BJ (cell line): ENCODE data around the gene ZIC4. TPM values are rescaled to one million over a fixed set of nuclear protein-coding genes. Genes with fewer than 3 reads are reported as not detected.
A peak's percentile ranks its signal among the peaks of the same experiment; 100 is the strongest.

Source experiments
- CTCF ChIA-PET: fragments of 350-600 bp; formaldehyde crosslinking; extraction: SDS; loops from one replicate; lab custom pipeline; 2021; ENCODE audit warnings: antibody characterized with exemption, inconsistent platforms; lab: Yijun Ruan, JAX
- POLR2A ChIA-PET: fragments of 300-600 bp; sonication (Branson Sonifier 250); formaldehyde crosslinking; extraction: SDS; loops from one replicate; lab custom pipeline; 2021; ENCODE audit warnings: antibody characterized with exemption; lab: Charles Lee
- DNase-seq: peaks from one replicate; pipeline ENCODE4 v3.0.0-alpha.2; 2011; ENCODE audit warnings: low read depth
- H3K27me3 ChIP-seq: 2 replicates; pipeline ENCODE4 v1.6.0; 2011; ENCODE audit warnings: low read length; ENCODE audit not compliant: control insufficient read depth, insufficient read depth
- H3K36me3 ChIP-seq: 2 replicates; pipeline ENCODE4 v1.5.1; 2011; ENCODE audit warnings: low read length; ENCODE audit not compliant: control insufficient read depth, insufficient read depth
- H3K4me3 ChIP-seq: 2 replicates; pipeline ENCODE4 v1.5.1; 2011; ENCODE audit warnings: low read depth, mild to moderate bottlenecking, control low read depth, low read length
- CTCF ChIP-seq: IDR thresholded peaks from 2 replicates; pipeline ENCODE4 v1.5.1; 2011; ENCODE audit warnings: low read depth, mild to moderate bottlenecking, control low read depth, inconsistent platforms, low read length, moderate library complexity; ENCODE audit not compliant: insufficient read depth
- polyA plus RNA-seq: library from polyadenylated mRNA; depleted of rRNA; stranded (reverse); fragments of >200 nt; gene quantifications from 2 replicates; pipeline ENCODE4 v1.2.3, GENCODE V29; 2011

The ZIC4 gene
- polyA plus RNA-seq, 1 experiment: 3.2 TPM

GRCh38 chr3:147383617-147384016 is 22.7 kb downstream of the ZIC4 start:
- H3K27me3 ChIP-seq: peaks cover 25% of the 10 kb centered on the region
- CTCF ChIA-PET: interaction anchor here (1.5 to 3.3 kb wide), 2 partner anchors 9 to 14 kb away, joined by 7 to 8 read pairs; no protein-coding TSS in a partner anchor
- no peaks in the 10 kb centered on the region for H3K36me3 ChIP-seq
- no peak overlapping the region for H3K4me3 ChIP-seq
- no peak for DNase-seq
- POLR2A ChIA-PET: interaction anchor here (0.5 kb wide), 1 partner anchor 10 kb away, joined by 7 read pairs; no protein-coding TSS in a partner anchor
- peak; percentile 43; the same call in 1 of the 2 replicates for TF ChIP-seq CTCF

DNA sequence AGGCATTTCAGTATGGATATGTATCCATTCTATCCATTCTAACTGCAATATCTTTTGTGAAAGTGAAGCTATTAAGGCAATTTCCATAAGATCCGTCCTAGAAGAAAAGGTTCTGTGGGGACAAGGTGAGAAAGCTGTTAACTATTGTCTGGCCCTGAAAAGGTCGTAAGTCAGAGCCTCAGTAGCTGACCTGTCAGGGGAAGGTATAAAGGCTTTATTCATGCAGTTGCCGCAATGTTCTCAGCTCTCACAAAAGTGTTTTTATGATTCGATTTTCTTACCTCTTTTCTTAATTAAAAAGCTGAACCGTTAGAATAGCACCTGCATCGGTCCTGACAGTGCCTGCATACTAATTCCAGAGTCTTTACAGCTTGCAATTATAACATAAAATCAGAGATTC is 24.7 kb downstream of the ZIC4 start:
- ChIA-PET CTCF (interaction anchor here (1.5 to 3.3 kb wide), 2 partner anchors 10 to 12 kb away, joined by 4 to 8 read pairs; no protein-coding TSS in a partner anchor), POLR2A (no interaction called here)
- H3K27me3 ChIP-seq: peaks cover 32% of the 10 kb centered on the region

DNA sequence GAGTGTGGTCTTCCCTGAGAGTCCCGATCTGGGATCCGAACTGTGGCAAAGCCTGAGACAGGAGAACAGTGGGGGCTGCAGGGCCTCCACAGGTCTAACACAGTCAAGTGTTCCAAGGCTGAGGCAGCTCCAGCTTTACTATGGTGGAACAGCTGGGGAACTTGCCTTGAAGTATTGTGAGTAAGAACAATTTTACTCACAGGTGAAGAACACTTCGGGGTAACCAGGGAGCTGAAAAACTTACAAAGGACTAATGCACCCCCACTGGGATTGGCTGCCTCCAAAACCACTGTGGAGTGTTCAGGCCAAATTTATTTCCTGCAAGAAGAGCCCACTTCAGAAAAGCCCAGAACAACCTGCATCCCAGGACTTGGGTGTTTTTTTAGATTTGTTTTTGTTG is 25.4 kb downstream of the ZIC4 start:
- POLR2A ChIA-PET: no interaction called here
- H3K27me3 ChIP-seq: peaks cover 33% of the 10 kb centered on the region
- no peak overlapping the region for H3K4me3 ChIP-seq
- H3K36me3 ChIP-seq: no peaks in the 10 kb centered on the region
- CTCF ChIA-PET: interaction anchor here (1.5 to 3.3 kb wide), 2 partner anchors 11 to 12 kb away, joined by 4 to 8 read pairs; no protein-coding TSS in a partner anchor
- no peak for TF ChIP-seq CTCF
- DNase-seq: no peak

More for the DNA sequence above, 24.7 kb downstream of the ZIC4 start:
- no peak for TF ChIP-seq CTCF
- DNase-seq: no peak
- H3K4me3 ChIP-seq: no peak overlapping the region
- no peaks in the 10 kb centered on the region for H3K36me3 ChIP-seq

GRCh38 chr3:147380387-147380951 is 25.9 kb downstream of the ZIC4 start:
- ChIA-PET POLR2A (no interaction called here), CTCF (interaction anchor here (1.5 to 3.3 kb wide), 2 partner anchors 11 to 12 kb away, joined by 4 to 8 read pairs; no protein-coding TSS in a partner anchor)
- Histone ChIP-seq H3K27me3 (peaks cover 33% of the 10 kb centered on the region), H3K4me3 (no peak overlapping the region), H3K36me3 (no peaks in the 10 kb centered on the region)
- no peak for TF ChIP-seq CTCF
- DNase-seq: no peak

DNA sequence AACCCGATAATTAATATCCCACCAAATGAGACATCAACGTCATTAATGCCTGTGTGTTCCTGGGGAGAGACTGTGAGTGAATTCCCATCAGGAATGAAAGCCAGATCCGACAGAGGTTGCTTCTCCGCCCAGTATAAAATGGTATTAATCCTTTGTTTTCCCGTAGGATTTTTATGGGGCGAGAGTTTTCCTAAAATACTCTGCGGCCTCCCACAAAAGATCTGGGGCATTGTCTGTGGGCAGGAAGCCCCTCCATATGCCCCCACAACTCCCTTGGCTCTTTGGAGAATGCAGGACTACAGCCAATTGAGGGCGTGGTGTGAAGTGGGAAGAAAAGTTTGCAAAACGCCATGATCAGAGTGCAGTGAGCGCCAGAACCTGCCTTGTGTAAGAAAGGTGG is 26.7 kb downstream of the ZIC4 start:
- POLR2A ChIA-PET: no interaction called here
- TF ChIP-seq CTCF: no peak
- DNase-seq: no peak
- Histone ChIP-seq H3K27me3 (peaks cover 35% of the 10 kb centered on the region), H3K4me3 (no peak overlapping the region), H3K36me3 (no peaks in the 10 kb centered on the region)
- CTCF ChIA-PET: interaction anchor here (1.1 kb wide), 1 partner anchor 13 kb away, joined by 3 read pairs; no protein-coding TSS in a partner anchor
